Activated naive CD8-positive, alpha-beta T cell treated with anti-CD3 and anti-CD28 coated beads for 36 hours (primary cell): ENCODE data around the gene TUBAL3. TPM values are rescaled to one million over a fixed set of nuclear protein-coding genes. Genes with fewer than 3 reads are reported as not detected.
A peak's percentile ranks its signal among the peaks of the same experiment; 100 is the strongest.
"Not testable (repeated sequence)": the region's sequence is repeated elsewhere in the genome, so short reads cannot be mapped to it uniquely, and the experiment has no call there.

ENCODE experiments used
- DNase-seq: peaks from one replicate; pipeline ENCODE4 v3.0.0; 2021
- H3K27ac Mint-ChIP-seq: one replicate; pipeline ENCODE4 v1.8.0; 2022; ENCODE audit warnings: mild to moderate bottlenecking, moderate library complexity, mixed read lengths
- H3K27me3 Mint-ChIP-seq: one replicate; pipeline ENCODE4 v1.8.0; 2022; ENCODE audit warnings: mild to moderate bottlenecking, mixed read lengths
- H3K36me3 Mint-ChIP-seq: one replicate; pipeline ENCODE4 v1.8.0; 2021; ENCODE audit warnings: mild to moderate bottlenecking, mixed read lengths
- H3K4me1 Mint-ChIP-seq: one replicate; pipeline ENCODE4 v1.8.0; 2021; ENCODE audit warnings: mixed read lengths
- H3K4me3 Mint-ChIP-seq: one replicate; pipeline ENCODE4 v1.8.0; 2022; ENCODE audit warnings: mild to moderate bottlenecking, moderate library complexity, mixed read lengths
- H3K9me3 Mint-ChIP-seq: one replicate; pipeline ENCODE4 v1.8.0; 2022; ENCODE audit warnings: mixed read lengths
- total RNA-seq, 2 experiments: library from RNA; stranded (reverse); gene quantifications; one replicate each; pipeline ENCODE4 v1.2.3, GENCODE V29; 2021

TUBAL3 gene
- total RNA-seq, 2 experiments from 2014 or later: not detected

GRCh38 chr10:5441106-5441505 lies 36.5 kb upstream of the TUBAL3 start:
- no peak for DNase-seq
- no peak overlapping the region for H3K27ac Mint-ChIP-seq
- no peaks in the 10 kb centered on the region for H3K9me3 Mint-ChIP-seq
- H3K27me3 Mint-ChIP-seq: peaks cover 4% of the 10 kb centered on the region
- H3K36me3 Mint-ChIP-seq: peaks cover 10% of the 10 kb centered on the region
- peaks cover 13% of the 10 kb centered on the region for H3K4me1 Mint-ChIP-seq
- H3K4me3 Mint-ChIP-seq: no peak overlapping the region

DNA sequence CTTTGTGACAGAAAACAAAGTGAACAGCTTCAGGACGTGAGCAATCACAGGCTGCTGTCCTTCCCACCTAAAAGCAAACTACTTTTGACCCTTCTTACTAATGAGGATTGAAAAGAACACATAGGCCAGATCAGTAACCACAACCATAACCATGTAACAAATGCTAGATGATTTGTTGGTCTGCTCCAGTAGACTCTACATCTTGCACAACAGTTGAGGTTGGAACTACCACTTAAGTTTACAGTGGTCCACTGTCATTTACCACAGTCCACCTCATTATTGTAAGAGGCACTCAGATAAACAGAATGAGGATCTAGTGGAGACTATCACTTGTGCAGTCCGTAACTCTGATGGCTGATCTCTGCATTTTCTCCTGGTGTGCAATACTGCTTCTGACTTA lies 35.6 kb upstream of the TUBAL3 start:
- no peak for DNase-seq
- peaks cover 12% of the 10 kb centered on the region for H3K4me1 Mint-ChIP-seq
- no peak overlapping the region for H3K4me3 Mint-ChIP-seq
- H3K9me3 Mint-ChIP-seq: no peaks in the 10 kb centered on the region
- H3K36me3 Mint-ChIP-seq: peaks cover 10% of the 10 kb centered on the region
- H3K27ac Mint-ChIP-seq: no peak overlapping the region
- H3K27me3 Mint-ChIP-seq: peaks cover 9% of the 10 kb centered on the region

DNA sequence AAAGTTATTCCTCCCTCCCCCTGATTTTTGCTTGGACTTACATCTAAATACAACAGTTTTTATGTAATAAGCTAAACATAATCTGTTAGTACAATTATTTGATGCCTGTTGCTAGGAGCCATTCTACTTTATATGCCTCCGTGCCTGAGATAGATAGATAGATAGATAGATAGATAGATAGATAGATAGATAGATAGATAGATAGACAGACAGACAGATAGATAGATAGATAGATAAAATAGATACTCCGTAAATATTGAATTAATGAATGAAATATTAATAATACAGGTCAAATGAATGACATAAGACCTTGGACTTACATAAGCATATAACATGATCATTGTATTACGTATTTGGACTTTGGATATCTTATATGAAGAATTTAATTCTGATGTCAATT lies 30.7 kb upstream of the TUBAL3 start:
- DNase-seq: no peak
- H3K4me1 Mint-ChIP-seq: peaks cover 8% of the 10 kb centered on the region
- H3K4me3 Mint-ChIP-seq: no peak overlapping the region
- H3K27ac Mint-ChIP-seq: no peak overlapping the region
- H3K9me3 Mint-ChIP-seq: no peaks in the 10 kb centered on the region
- H3K36me3 Mint-ChIP-seq: peaks cover 12% of the 10 kb centered on the region
- peaks cover 7% of the 10 kb centered on the region for H3K27me3 Mint-ChIP-seq

DNA sequence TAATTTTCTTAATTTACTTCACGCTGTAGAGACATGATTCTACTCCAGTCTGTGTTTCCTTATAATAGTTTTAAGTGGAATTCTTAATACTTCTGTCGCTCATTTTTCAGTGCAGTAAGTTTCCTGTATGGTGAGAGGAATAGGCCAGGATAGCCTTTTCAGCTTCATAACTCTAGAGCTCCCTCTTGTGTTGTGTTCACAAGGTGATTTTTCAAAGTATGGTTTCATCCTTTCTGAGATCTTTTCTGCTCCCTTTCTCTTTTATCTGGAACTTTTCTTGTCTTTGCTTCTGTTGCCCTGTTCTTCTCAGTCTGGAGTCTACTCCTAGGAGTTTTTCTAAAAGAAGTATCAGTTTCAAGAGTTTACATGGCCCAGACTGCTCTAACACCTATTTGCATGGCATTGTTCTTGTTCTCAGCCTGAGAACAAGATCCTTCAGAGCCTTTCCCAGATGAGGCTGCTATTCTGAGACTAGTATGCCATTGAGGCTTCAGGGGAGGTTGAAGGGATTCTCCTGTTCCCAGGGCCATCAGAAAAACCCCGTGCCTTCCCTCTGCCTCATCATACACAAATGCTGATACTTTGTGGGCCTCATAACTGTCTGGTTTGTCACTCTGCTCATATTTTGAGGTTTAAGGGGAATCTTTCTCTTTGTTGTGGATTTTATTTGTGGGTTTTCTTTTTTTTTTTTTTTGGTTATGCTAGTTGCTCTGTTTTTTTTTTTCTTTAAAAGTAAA lies 29.6 kb upstream of the TUBAL3 start:
- Mint-ChIP-seq H3K27me3 (peaks cover 7% of the 10 kb centered on the region), H3K9me3 (no peaks in the 10 kb centered on the region), H3K4me3 (no peak overlapping the region), H3K36me3 (peaks cover 14% of the 10 kb centered on the region), H3K4me1 (peaks cover 8% of the 10 kb centered on the region), H3K27ac (no peak overlapping the region)
- DNase-seq: no peak

DNA sequence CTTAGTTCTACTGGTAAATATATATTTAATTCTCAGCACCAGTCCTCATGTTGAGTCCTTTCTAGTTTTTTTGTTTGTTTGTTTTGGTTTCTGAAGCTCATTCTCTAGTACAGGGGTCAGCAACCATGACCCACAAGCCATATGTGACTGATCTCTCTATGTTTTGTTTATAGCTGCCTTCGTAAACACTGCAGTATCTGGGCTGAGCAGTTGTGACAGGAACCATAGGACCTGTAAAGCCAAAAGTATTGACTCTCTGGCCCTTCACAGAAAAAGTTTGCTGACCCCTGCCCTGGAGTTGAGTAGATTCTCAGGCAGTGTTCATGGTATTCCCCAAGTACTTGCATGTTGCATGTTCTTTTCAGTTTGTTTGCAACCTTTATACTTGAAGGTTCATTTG lies 28.6 kb upstream of the TUBAL3 start:
- peaks cover 14% of the 10 kb centered on the region for H3K36me3 Mint-ChIP-seq
- no peaks in the 10 kb centered on the region for H3K9me3 Mint-ChIP-seq
- DNase-seq: no peak
- H3K4me1 Mint-ChIP-seq: peaks cover 8% of the 10 kb centered on the region
- H3K27ac Mint-ChIP-seq: no peak overlapping the region
- H3K4me3 Mint-ChIP-seq: no peak overlapping the region
- peaks cover 7% of the 10 kb centered on the region for H3K27me3 Mint-ChIP-seq

GRCh38 chr10:5428133-5428532 lies 23.5 kb upstream of the TUBAL3 start:
- Mint-ChIP-seq H3K27me3 (no peaks in the 10 kb centered on the region), H3K36me3 (peaks cover 15% of the 10 kb centered on the region), H3K9me3 (no peaks in the 10 kb centered on the region), H3K4me1 (no peaks in the 10 kb centered on the region), H3K27ac (no peak overlapping the region), H3K4me3 (no peak overlapping the region)
- no peak for DNase-seq

DNA sequence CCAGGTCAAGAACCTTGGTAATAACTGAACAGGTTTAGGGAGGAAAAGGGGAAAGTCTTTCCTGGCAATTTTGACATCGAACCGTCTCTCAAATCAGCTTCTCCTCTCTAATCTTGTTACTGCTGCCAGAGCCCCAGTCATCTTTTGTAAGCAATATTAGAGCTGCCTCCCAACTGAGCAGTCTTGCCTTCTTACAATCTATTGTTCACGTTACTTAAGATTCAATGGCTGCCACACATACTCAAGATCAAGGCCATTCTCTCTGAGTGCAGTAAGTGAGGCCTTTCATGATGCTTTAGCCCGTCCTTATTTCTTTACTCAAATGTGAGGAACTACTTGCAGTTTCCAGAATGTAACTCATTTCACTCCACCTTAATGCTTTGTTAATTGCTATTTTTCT lies 20.1 kb upstream of the TUBAL3 start:
- H3K4me3 Mint-ChIP-seq: no peak overlapping the region
- DNase-seq: no peak
- H3K4me1 Mint-ChIP-seq: no peaks in the 10 kb centered on the region
- H3K9me3 Mint-ChIP-seq: peaks cover 4% of the 10 kb centered on the region
- no peak overlapping the region for H3K27ac Mint-ChIP-seq
- H3K27me3 Mint-ChIP-seq: no peaks in the 10 kb centered on the region
- peaks cover 17% of the 10 kb centered on the region for H3K36me3 Mint-ChIP-seq

DNA sequence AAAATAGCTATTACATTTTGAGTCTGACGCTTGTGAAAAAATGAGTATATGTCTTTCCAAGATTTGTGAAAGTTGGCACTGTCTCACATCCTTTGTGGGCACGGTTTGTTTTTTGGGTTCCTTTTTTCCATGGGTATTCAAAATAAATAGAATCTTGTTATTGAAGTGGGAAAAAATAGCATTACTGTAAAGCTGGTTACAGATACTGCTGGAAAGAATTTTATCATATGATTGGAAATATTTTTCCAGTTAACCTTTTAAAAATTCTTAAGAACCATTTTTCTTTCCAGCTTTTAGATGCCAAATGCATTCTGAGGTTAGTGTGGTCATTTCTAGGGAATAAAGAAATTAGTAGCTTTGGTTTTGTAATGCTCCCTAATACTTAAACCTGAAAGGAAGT lies 19.1 kb upstream of the TUBAL3 start:
- no peaks in the 10 kb centered on the region for H3K27me3 Mint-ChIP-seq
- H3K4me3 Mint-ChIP-seq: no peak overlapping the region
- H3K27ac Mint-ChIP-seq: no peak overlapping the region
- no peaks in the 10 kb centered on the region for H3K4me1 Mint-ChIP-seq
- DNase-seq: no peak
- peaks cover 21% of the 10 kb centered on the region for H3K36me3 Mint-ChIP-seq
- peaks cover 13% of the 10 kb centered on the region for H3K9me3 Mint-ChIP-seq

DNA sequence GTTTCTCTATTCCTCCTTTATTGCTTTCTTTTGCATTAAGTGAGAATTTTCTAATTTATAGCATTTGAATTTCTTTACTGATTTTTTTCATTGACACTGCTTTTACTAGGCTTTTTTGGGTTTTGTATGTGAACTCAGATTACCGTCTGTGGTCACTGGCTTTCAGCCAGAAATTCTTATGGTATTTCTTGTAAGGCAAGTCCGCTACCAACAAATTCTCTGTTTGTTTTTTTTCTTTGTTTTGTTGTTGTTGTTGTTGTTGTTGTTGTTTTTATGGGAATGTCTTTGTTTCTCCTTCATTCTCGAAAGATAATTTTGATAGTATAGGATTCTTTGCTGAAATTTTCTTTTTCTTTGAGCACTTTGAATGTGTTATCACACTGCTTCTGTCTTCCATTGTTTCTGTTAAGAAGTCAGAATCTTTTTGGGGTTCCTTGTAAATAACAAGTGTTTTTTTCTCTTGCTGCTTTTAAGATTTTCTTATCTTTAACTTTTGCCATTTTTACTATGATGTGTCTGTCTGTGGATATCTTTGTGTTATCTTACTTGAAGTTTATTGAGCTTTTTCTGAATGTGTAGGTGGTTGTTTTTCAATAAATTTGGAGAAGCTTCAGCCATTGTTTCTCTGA lies 15.0 kb upstream of the TUBAL3 start:
- H3K4me3 Mint-ChIP-seq: no peak overlapping the region
- H3K27me3 Mint-ChIP-seq: no peaks in the 10 kb centered on the region
- no peak overlapping the region for H3K27ac Mint-ChIP-seq
- DNase-seq: no peak
- no peaks in the 10 kb centered on the region for H3K4me1 Mint-ChIP-seq
- H3K36me3 Mint-ChIP-seq: peaks cover 32% of the 10 kb centered on the region
- peaks cover 22% of the 10 kb centered on the region for H3K9me3 Mint-ChIP-seq

DNA sequence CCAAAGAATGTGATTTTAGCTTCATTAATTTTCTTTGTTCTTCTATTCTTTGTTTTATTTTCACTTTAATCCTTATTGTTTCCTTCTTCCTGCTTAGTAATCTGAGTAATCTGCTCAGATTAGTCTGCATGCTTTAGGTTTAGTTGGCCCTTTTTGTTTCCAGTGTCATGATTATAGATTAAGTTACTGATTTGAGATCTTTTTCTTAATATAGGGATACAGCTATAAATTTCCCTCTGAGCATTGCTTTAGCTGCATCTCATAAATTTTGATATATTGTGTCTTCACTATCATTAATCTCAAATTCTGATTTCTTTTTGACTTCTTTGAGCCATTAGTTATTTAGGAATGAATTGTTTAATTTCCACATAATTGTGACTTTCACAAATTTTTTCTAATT lies 14.0 kb upstream of the TUBAL3 start:
- Mint-ChIP-seq H3K4me1 (no peaks in the 10 kb centered on the region), H3K27ac (no peak overlapping the region), H3K27me3 (no peaks in the 10 kb centered on the region), H3K9me3 (peaks cover 22% of the 10 kb centered on the region), H3K4me3 (no peak overlapping the region), H3K36me3 (peaks cover 32% of the 10 kb centered on the region)
- no peak for DNase-seq

DNA sequence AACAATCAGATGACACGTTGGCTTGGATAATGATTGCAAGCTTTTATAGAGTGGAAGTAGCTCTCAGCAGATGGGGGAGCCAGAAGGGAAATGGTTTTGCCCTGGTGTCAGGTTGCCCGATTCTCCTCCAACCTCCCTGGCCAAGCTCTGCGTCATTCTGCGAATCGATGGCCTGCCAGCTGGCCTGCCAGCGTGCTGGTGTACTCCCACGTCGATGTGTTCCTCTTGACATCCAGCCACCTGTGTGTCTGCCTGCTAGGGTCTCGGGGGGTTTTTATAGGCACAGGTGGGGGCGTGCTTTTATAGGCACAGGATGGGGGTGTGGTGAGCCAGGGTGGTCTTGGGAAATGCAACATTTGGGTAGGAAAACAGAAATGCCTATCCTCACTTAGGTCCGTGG lies 12.4 kb upstream of the TUBAL3 start:
- H3K36me3 Mint-ChIP-seq: peaks cover 30% of the 10 kb centered on the region
- peaks cover 22% of the 10 kb centered on the region for H3K9me3 Mint-ChIP-seq
- H3K4me3 Mint-ChIP-seq: no peak overlapping the region
- peaks cover 4% of the 10 kb centered on the region for H3K27me3 Mint-ChIP-seq
- no peak for DNase-seq
- H3K27ac Mint-ChIP-seq: no peak overlapping the region
- H3K4me1 Mint-ChIP-seq: peaks cover 1% of the 10 kb centered on the region

DNA sequence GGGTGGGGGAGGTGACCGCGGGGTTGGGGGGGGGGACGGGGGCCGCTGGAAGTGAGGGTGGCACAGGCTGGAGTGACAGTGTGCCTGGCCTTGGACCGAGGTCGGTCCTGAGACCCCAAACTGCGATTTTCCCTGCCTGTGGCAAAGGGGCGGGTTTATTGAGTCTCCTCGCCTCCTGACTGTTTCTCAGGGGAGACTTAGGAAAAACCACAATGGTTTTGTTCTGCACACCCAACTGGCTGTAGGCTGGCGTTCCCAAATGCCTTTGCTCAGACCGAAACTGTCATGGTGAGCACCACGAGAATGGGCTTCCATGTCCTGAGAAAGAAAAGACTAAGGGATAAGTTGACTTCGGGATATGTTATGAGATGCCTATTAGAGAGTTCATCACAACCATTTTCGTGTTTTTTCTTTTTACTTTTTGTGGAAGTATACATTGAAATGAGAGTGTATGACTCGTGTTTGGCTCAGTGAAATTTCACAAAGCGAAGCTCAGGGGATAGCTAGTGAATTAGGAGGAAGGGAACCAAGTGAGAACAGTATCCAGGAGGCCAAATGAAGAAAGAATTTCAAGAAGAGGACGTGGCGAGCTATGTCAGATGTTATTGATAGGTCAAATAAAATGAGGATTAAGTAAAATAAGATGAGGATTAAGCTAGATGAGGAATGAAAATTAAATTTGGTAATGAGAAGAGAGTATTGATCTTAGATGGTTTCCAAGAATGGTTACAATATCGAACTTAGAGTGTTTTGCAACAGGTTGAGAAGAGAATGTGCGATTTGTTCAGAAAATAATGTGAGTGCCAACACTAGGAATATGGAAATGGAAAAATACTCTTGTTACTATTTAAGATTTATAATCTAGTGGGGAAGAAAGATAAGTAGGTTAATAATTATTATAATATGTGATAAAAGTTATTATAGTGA lies 8.6 kb upstream of the TUBAL3 start:
- no peak overlapping the region for H3K27ac Mint-ChIP-seq
- peaks cover 12% of the 10 kb centered on the region for H3K36me3 Mint-ChIP-seq
- H3K4me1 Mint-ChIP-seq: peaks cover 1% of the 10 kb centered on the region
- H3K27me3 Mint-ChIP-seq: peaks cover 28% of the 10 kb centered on the region
- no peak overlapping the region for H3K4me3 Mint-ChIP-seq
- no peak for DNase-seq
- H3K9me3 Mint-ChIP-seq: peaks cover 6% of the 10 kb centered on the region

- Mint-ChIP-seq H3K36me3 (peaks cover 7% of the 10 kb centered on the region), H3K4me3 (peak within 1 kb of the TSS; percentile 81), H3K4me1 (peaks cover 1% of the 10 kb centered on the region), H3K9me3 (peaks cover 3% of the 10 kb centered on the region), H3K27me3 (peaks cover 31% of the 10 kb centered on the region), H3K27ac (no peak within 1 kb of the TSS)
- DNase-seq: peak; percentile 75
These were observed 7.8 kb upstream of the TUBAL3 start, which contains the start of gene NET1 for GRCh38 chr10:5412277-5412941. Gene NET1 (plus strand): TSS chr10:5412557. CDS start chr10:5412693, 136 bp downstream.

- H3K27me3 Mint-ChIP-seq: peaks cover 31% of the 10 kb centered on the region
- peaks cover 2% of the 10 kb centered on the region for H3K9me3 Mint-ChIP-seq
- DNase-seq: no peak
- peaks cover 1% of the 10 kb centered on the region for H3K4me1 Mint-ChIP-seq
- peak overlapping the region; percentile 81 for H3K4me3 Mint-ChIP-seq
- no peak overlapping the region for H3K27ac Mint-ChIP-seq
- H3K36me3 Mint-ChIP-seq: peaks cover 2% of the 10 kb centered on the region
These were observed 7.3 kb upstream of the TUBAL3 start for GRCh38 chr10:5411941-5412276.

DNA sequence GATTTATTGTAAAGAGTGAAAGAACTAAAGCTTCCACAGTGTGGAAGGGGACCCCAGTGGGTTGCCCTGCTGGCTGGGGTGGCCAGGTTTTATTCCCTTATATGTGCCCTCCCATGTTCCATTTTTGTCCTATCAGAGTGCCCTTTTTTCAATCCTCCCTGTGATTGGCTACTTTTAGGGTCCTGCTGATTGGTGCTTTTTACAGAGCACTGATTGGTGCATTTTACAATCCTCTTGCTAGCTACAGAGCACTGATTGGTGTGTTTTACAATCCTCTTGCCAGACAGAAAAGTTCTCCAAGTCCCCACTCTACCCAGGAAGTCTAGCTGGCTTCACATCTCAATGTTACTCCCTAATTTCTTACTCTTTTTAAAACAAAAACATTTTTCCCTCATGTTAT lies 6.2 kb upstream of the TUBAL3 start:
- H3K27me3 Mint-ChIP-seq: peaks cover 31% of the 10 kb centered on the region

More for the DNA sequence above, 6.2 kb upstream of the TUBAL3 start:
- DNase-seq, H3K27ac Mint-ChIP-seq, H3K9me3 Mint-ChIP-seq, H3K4me1 Mint-ChIP-seq, H3K36me3 Mint-ChIP-seq, H3K4me3 Mint-ChIP-seq: not testable (repeated sequence)
